CD4-positive, alpha-beta T cell treated with Interleukin-12 subunit alpha and Interleukin-12 subunit beta, for 1 hour (primary cell): ENCODE results near the gene DDI1.

Source experiments
- DNase-seq: peaks from one replicate; pipeline ENCODE4 v3.0.0-alpha.2; 2020

Gene DDI1

GRCh38 chr11:104036588-104036987, at the start of gene DDI1:
TSS of gene DDI1 (plus strand) at chr11:104036640. CDS start at chr11:104036823, 183 bp downstream.
- no peak for DNase-seq

- DNase-seq = no peak
Measured at GRCh38 chr11:103987629-103988594, 48.5 kb upstream of the DDI1 start.

GRCh38 chr11:103988595-103988969, 47.9 kb upstream of the DDI1 start:
- DNase-seq = no peak

- DNase-seq = no peak
Measured at GRCh38 chr11:103993507-103993906, 42.9 kb upstream of the DDI1 start.

GRCh38 chr11:103994094-103994493, 42.3 kb upstream of the DDI1 start:
- no peak for DNase-seq

GRCh38 chr11:103994518-103994917, 41.9 kb upstream of the DDI1 start:
- no peak for DNase-seq

- DNase-seq = no peak
Measured at GRCh38 chr11:103995896-103996295, 40.5 kb upstream of the DDI1 start.

- no peak for DNase-seq
Measured at GRCh38 chr11:103997082-103997481, 39.4 kb upstream of the DDI1 start.

- DNase-seq = no peak
Measured at GRCh38 chr11:103998826-103999508, 37.5 kb upstream of the DDI1 start.

- DNase-seq = no peak
Measured at GRCh38 chr11:104000798-104001197, 35.6 kb upstream of the DDI1 start.

GRCh38 chr11:104001561-104002056, 34.8 kb upstream of the DDI1 start:
- DNase-seq = no peak

GRCh38 chr11:104003491-104003890, 32.9 kb upstream of the DDI1 start:
- DNase-seq = no peak

GRCh38 chr11:104005234-104005855, 31.1 kb upstream of the DDI1 start:
- DNase-seq = no peak

- no peak for DNase-seq
Measured at GRCh38 chr11:104009744-104010143, 26.7 kb upstream of the DDI1 start.

GRCh38 chr11:104011044-104011443, 25.4 kb upstream of the DDI1 start:
- no peak for DNase-seq

- no peak for DNase-seq
Measured at GRCh38 chr11:104015649-104016415, 20.6 kb upstream of the DDI1 start.

- no peak for DNase-seq
Measured at GRCh38 chr11:104024572-104024971, 11.9 kb upstream of the DDI1 start.

GRCh38 chr11:104028476-104029263, 7.8 kb upstream of the DDI1 start:
- DNase-seq = no peak

- DNase-seq = no peak
Measured at GRCh38 chr11:104033134-104033533, 3.3 kb upstream of the DDI1 start.

- no peak for DNase-seq
Measured at GRCh38 chr11:104033561-104033960, 2.9 kb upstream of the DDI1 start.

- no peak for DNase-seq
Measured at GRCh38 chr11:104036995-104037394, 555 bp downstream of the DDI1 start.

- DNase-seq = no peak
Measured at GRCh38 chr11:104041792-104042191, 5.4 kb downstream of the DDI1 start.
